Uterus (tissue), 4 donors: ENCODE results near the gene DLG4. TPM values are rescaled to one million over a fixed set of nuclear protein-coding genes. Genes with fewer than 3 reads are reported as not detected.

Source experiments
- DNase-seq, 2 donors: peaks; one replicate each; pipeline ENCODE4 v3.0.0-alpha.2; 2019 to 2020
- H3K27ac ChIP-seq, 2 donors: fragments of 200-600 bp; sonication (generic); 1 replicate in 1 of 2; 2 replicates in 1 of 2; pipeline ENCODE4 v1.5.1; 2016 to 2018
- H3K27me3 ChIP-seq, 2 donors: fragments of 200-600 bp; sonication (generic); one replicate each; pipeline ENCODE4 v1.5.1; 2018 to 2019; ENCODE audit warnings: control low read depth in 1 of 2
- H3K36me3 ChIP-seq, 2 donors: fragments of 200-600 bp; sonication (generic); one replicate each; pipeline ENCODE4 v1.5.1; 2019; ENCODE audit warnings: control low read depth in 1 of 2
- H3K4me1 ChIP-seq, 2 donors: fragments of 200-600 bp; sonication (generic); one replicate each; pipeline ENCODE4 v1.5.1; 2018 to 2019; ENCODE audit warnings: control low read depth in 1 of 2
- H3K4me3 ChIP-seq, 2 donors: fragments of 200-600 bp; sonication (generic); 1 replicate in 1 of 2; 2 replicates in 1 of 2; pipeline ENCODE4 v1.5.1; 2018 to 2019; ENCODE audit warnings: mild to moderate bottlenecking in 1 of 2
- H3K9me3 ChIP-seq, 2 donors: fragments of 200-600 bp; sonication (generic); one replicate each; pipeline ENCODE4 v1.5.1; 2019; ENCODE audit warnings: control low read depth in 1 of 2
- CTCF ChIP-seq, 4 experiments: fragments of 200-600 bp in 2 of 4; fragments of 450-650 bp in 2 of 4; sonication (generic) in 2 of 4; IDR thresholded peaks; one replicate each; pipeline ENCODE4 v1.5.1; 2016 to 2019; ENCODE audit warnings: antibody characterized with exemption in 4 of 4, mild to moderate bottlenecking in 2 of 4, moderate library complexity in 1 of 4
- POLR2A ChIP-seq, 2 donors: fragments of 450-650 bp; IDR thresholded peaks; one replicate each; pipeline ENCODE4 v1.6.1; 2016; ENCODE audit warnings: antibody characterized with exemption in 2 of 2, mild to moderate bottlenecking in 1 of 2, moderate library complexity in 1 of 2
- intact Hi-C: fragments of 100-400 bp; cut with DNase I; formaldehyde crosslinking; loops from one replicate; pipeline ENCODE4 v1.15.1; 2023; ENCODE audit warnings: low total_unique reads
- total RNA-seq, 4 donors: library from RNA; depleted of rRNA in 3 of 4; stranded (reverse); fragments of >200 nt in 3 of 4; gene quantifications; one replicate each; pipeline versions ENCODE4 v1.1.0 to v1.2.4, GENCODE V29; 2014 to 2023
- donor health status: DM: yes; HTN: yes; CAD: no.

The DLG4 gene
- total RNA-seq, 4 donors from 2014 or later: 22.8 to 64.0 (median 48.4) TPM

- Histone ChIP-seq H3K4me1 (no peaks in the 10 kb centered on the region), H3K27me3 (no peaks in the 10 kb centered on the region), H3K4me3 (no peak within 1 kb of the TSS), H3K36me3 (no peaks in the 10 kb centered on the region), H3K9me3 (no peaks in the 10 kb centered on the region), H3K27ac (no peak within 1 kb of the TSS)
- DNase-seq: no peak
- TF ChIP-seq POLR2A (IDR thresholded peaks at IDR 0.05) (no peak), CTCF (IDR thresholded peaks at IDR 0.05) (no peak)
- intact Hi-C loops: no loop called here
Measured at GRCh38 chr17:7179317-7180254, 40.0 kb downstream of the DLG4 start, which contains the start of gene ASGR1. TSS of gene ASGR1 (minus strand) at chr17:7179370. CDS start at chr17:7178563, 807 bp downstream.

- no peak for DNase-seq
- Histone ChIP-seq H3K27ac (no peak overlapping the region), H3K36me3 (no peaks in the 10 kb centered on the region), H3K27me3 (no peaks in the 10 kb centered on the region), H3K4me3 (no peak overlapping the region), H3K9me3 (no peaks in the 10 kb centered on the region), H3K4me1 (no peaks in the 10 kb centered on the region)
- TF ChIP-seq POLR2A (IDR thresholded peaks at IDR 0.05): no peak
- TF ChIP-seq CTCF (IDR thresholded peaks at IDR 0.05): no peak
- intact Hi-C loops: no loop called here
Measured at GRCh38 chr17:7178973-7179316, 40.7 kb downstream of the DLG4 start.

GRCh38 chr17:7177954-7178477 is 41.6 kb downstream of the DLG4 start:
- Histone ChIP-seq H3K27me3 (no peaks in the 10 kb centered on the region), H3K36me3 (no peaks in the 10 kb centered on the region), H3K4me3 (peak overlapping the region; percentile 9 to 27), H3K4me1 (no peaks in the 10 kb centered on the region), H3K9me3 (no peaks in the 10 kb centered on the region), H3K27ac (peak overlapping the region in 1 of 2 donors; percentile 24)
- intact Hi-C loops: no loop called here
- TF ChIP-seq POLR2A (IDR thresholded peaks at IDR 0.05) (no peak), CTCF (IDR thresholded peaks at IDR 0.05) (no peak)
- DNase-seq: no peak

GRCh38 chr17:7177191-7177953 is 42.3 kb downstream of the DLG4 start:
- peak; percentile 64 to 66 for DNase-seq
- H3K36me3 ChIP-seq: no peaks in the 10 kb centered on the region
- H3K27me3 ChIP-seq: no peaks in the 10 kb centered on the region
- TF ChIP-seq CTCF (IDR thresholded peaks at IDR 0.05) (peak; percentile 73 to 84 (median 78)), POLR2A (IDR thresholded peaks at IDR 0.05) (no peak)
- intact Hi-C loops: no loop called here
- peak overlapping the region; percentile 9 to 27 for H3K4me3 ChIP-seq
- H3K9me3 ChIP-seq: no peaks in the 10 kb centered on the region
- H3K4me1 ChIP-seq: no peaks in the 10 kb centered on the region
- H3K27ac ChIP-seq: peak overlapping the region in 1 of 2 donors; percentile 24
